Activated gamma-delta T cell treated with anti-CD3 and anti-CD28 coated beads, Interleukin-2, amount 50 U/mL, for 16 hours (primary cell): ENCODE measurements around the gene ERN2.

Experiments
- DNase-seq: peaks from one replicate; pipeline ENCODE4 v3.0.0-alpha.2; 2020; ENCODE audit warnings: low read depth

ERN2 gene

DNA sequence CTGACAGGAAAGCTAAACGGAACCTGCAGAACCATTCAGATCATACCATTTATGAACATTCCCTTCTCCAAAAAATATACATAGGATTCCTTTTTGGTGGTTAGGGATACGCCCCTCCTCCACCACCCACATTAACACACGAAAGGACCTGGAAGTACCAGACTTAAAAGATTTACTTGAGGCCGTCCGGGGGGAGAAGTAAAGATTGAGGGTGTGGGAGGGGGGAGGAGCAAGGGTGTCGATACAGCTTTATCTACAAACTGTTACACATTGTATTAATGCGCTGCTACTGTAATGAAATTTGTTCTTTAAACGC is 72.4 kb downstream of the ERN2 start:
- DNase-seq = no peak
